Keratinocyte (primary cell): Measurements from ENCODE around the gene PRORP. TPM values are rescaled to one million over a fixed set of nuclear protein-coding genes. Genes with fewer than 3 reads are reported as not detected.

Experiments
- DNase-seq: peaks from one replicate; pipeline ENCODE4 v3.0.0-alpha.2; 2011; ENCODE audit warnings: low read depth, missing footprints, low spot score
- FAIRE-seq: peaks from 2 replicates; lab custom pipeline; 2011; peaks lifted over from hg19 to GRCh38; lab: Jason Lieb, UNC
- H2AFZ ChIP-seq: 2 replicates; pipeline ENCODE4 v1.6.0; 2012; ENCODE audit warnings: low read length, control low read depth, inconsistent platforms; ENCODE audit not compliant: control insufficient read depth
- H3K27ac ChIP-seq: 2 replicates; pipeline ENCODE4 v1.5.1; 2011; ENCODE audit warnings: low read length; ENCODE audit not compliant: control insufficient read depth, insufficient read depth
- H3K27me3 ChIP-seq: 3 replicates; pipeline ENCODE4 v1.6.0; 2011; ENCODE audit warnings: low read length; ENCODE audit not compliant: control insufficient read depth, insufficient read depth; ENCODE audit errors: extremely low read depth
- H3K36me3 ChIP-seq, 2 experiments: 2 replicates in 1 of 2; 3 replicates in 1 of 2; pipeline ENCODE4 v1.5.1; 2011; ENCODE audit warnings: low read length in 2 of 2, mild to moderate bottlenecking in 1 of 2; ENCODE audit not compliant: control insufficient read depth in 2 of 2, insufficient read depth in 2 of 2; ENCODE audit errors: extremely low read depth in 1 of 2
- H3K4me1 ChIP-seq: 3 replicates; pipeline ENCODE4 v1.5.1; 2011; ENCODE audit warnings: low read length; ENCODE audit not compliant: control insufficient read depth, insufficient read depth; ENCODE audit errors: extremely low read depth
- H3K4me2 ChIP-seq: 3 replicates; pipeline ENCODE4 v1.6.0; 2011; ENCODE audit warnings: low read depth, low read length; ENCODE audit not compliant: control insufficient read depth, insufficient read depth; ENCODE audit errors: extremely low read depth
- H3K4me3 ChIP-seq, 3 experiments: fragments of 200-600 bp in 1 of 3; sonication (generic) in 1 of 3; 2 replicates in 2 of 3; 3 replicates in 1 of 3; pipeline ENCODE4 v1.5.1; 2011 to 2016; ENCODE audit warnings: low read length in 3 of 3, mild to moderate bottlenecking in 3 of 3, control low read depth in 2 of 3, inconsistent platforms in 1 of 3, low read depth in 1 of 3, mixed read lengths in 1 of 3, mixed run types in 1 of 3, moderate library complexity in 1 of 3; ENCODE audit not compliant: control insufficient read depth in 2 of 3, insufficient read depth in 2 of 3; ENCODE audit errors: extremely low read depth in 1 of 3
- H3K79me2 ChIP-seq: 2 replicates; pipeline ENCODE4 v1.6.0; 2012; ENCODE audit warnings: low read length; ENCODE audit not compliant: control insufficient read depth, insufficient read depth
- H3K9ac ChIP-seq: 3 replicates; pipeline ENCODE4 v1.6.0; 2011; ENCODE audit warnings: low read length; ENCODE audit not compliant: control insufficient read depth, insufficient read depth; ENCODE audit errors: extremely low read depth
- H3K9me1 ChIP-seq: 3 replicates; pipeline ENCODE4 v1.6.0; 2011; ENCODE audit warnings: low read length; ENCODE audit not compliant: control insufficient read depth, insufficient read depth; ENCODE audit errors: extremely low read depth
- H3K9me3 ChIP-seq: 2 replicates; pipeline ENCODE4 v1.5.1; 2012; ENCODE audit warnings: low read depth, low read length; ENCODE audit not compliant: control insufficient read depth
- H4K20me1 ChIP-seq: 3 replicates; pipeline ENCODE4 v1.6.0; 2011; ENCODE audit warnings: low read length; ENCODE audit not compliant: control insufficient read depth, insufficient read depth; ENCODE audit errors: extremely low read depth
- CTCF ChIP-seq, 3 experiments: IDR thresholded peaks in 1 of 3; conservative IDR thresholded peaks in 1 of 3; optimal IDR thresholded peaks in 1 of 3; 2 replicates in 2 of 3; 3 replicates in 1 of 3; pipeline versions ENCODE3 to v1.5.1; 2011; ENCODE audit warnings: low read length in 3 of 3, mild to moderate bottlenecking in 3 of 3, moderate library complexity in 2 of 3, control low read depth in 1 of 3, inconsistent platforms in 1 of 3; ENCODE audit not compliant: insufficient read depth in 2 of 3; ENCODE audit errors: extremely low read depth in 1 of 3
- EZH2 ChIP-seq: IDR thresholded peaks from one replicate; pipeline ENCODE4 v1.6.1; 2012; ENCODE audit warnings: inconsistent platforms, mild to moderate bottlenecking, low read length, moderate library complexity
- dilution Hi-C: fragments of 300-500 bp; cut with MboI; formaldehyde crosslinking; loops from one replicate; pipeline ENCODE4 v1.7.0; 2020; ENCODE audit warnings: low sequenced_read_pairs; ENCODE audit not compliant: extremely low pct_ligation_motif_present
- polyA plus RNA-seq, 5 experiments: library from polyadenylated mRNA; depleted of rRNA in 3 of 5; stranded (reverse) in 3 of 5; stranded (forward) in 1 of 5; unstranded in 1 of 5; fragments of >200 nt; gene quantifications; 1 replicate in 1 of 5; 2 replicates in 3 of 5; 3 replicates in 1 of 5; pipeline versions ENCODE4 v1.2.1 to v1.2.3, GENCODE V29; 2011 to 2012; ENCODE audit warnings: missing spikeins in 2 of 5, low read depth in 1 of 5, low replicate concordance in 1 of 5

The PRORP gene
- polyA plus RNA-seq, 1 donor (not counting 4 experiments of a cell fraction or from before 2014, with no cell fraction given): 51.9 TPM

- Histone ChIP-seq H3K27me3 (no peaks in the 10 kb centered on the region), H3K27ac (no peak overlapping the region), H2AFZ (no peak overlapping the region), H4K20me1 (no peaks in the 10 kb centered on the region), H3K36me3 (peaks cover 3 to 6% of the 10 kb centered on the region in 2 experiments), H3K4me3 (no peak overlapping the region), H3K9ac (no peak overlapping the region), H3K79me2 (peaks cover 2% of the 10 kb centered on the region), H3K4me2 (no peak overlapping the region), H3K9me3 (no peaks in the 10 kb centered on the region), H3K4me1 (no peaks in the 10 kb centered on the region), H3K9me1 (no peaks in the 10 kb centered on the region)
- FAIRE-seq (no peak), DNase-seq (no peak)
- TF ChIP-seq CTCF (optimal IDR thresholded peaks at IDR 0.05 in 1 of 3, IDR thresholded peaks at IDR 0.05 in 1 of 3, conservative IDR thresholded peaks at IDR 0.05 in 1 of 3; ENCODE audit: extremely low read depth in 1 of 3, insufficient read depth in 2 of 3, low read length in 3 of 3) (no peak), EZH2 (no peak)
- dilution Hi-C loops: no loop called here
Measured at GRCh38 chr14:35167496-35167895, 45.1 kb downstream of the PRORP start.

Other genes starting within 250 kb of the PRORP start
- gene BAZ1A, start 247.2 kb upstream of the PRORP start, polyA plus RNA-seq: 28.0 to 52.0 TPM (median 35.3 TPM) in 3 replicates
- gene SRP54, start 139.6 kb upstream of the PRORP start, polyA plus RNA-seq: 18.0 to 52.2 TPM (median 41.6 TPM) in 3 replicates
- 39.7 to 53.1 TPM (median 41.6 TPM) in 3 replicates for gene FAM177A1, start 76.3 kb upstream of the PRORP start, polyA plus RNA-seq
- gene PPP2R3C, start 562 bp upstream of the PRORP start, polyA plus RNA-seq: 4.2 to 9.8 TPM (median 7.7 TPM) in 3 replicates
- gene PSMA6, start 169.8 kb downstream of the PRORP start, polyA plus RNA-seq: 212 to 326 TPM (median 232 TPM) in 3 replicates